ENCODE data around the gene SIK3. TPM values are rescaled to one million over a fixed set of nuclear protein-coding genes. Genes with fewer than 3 reads are reported as not detected.

The SIK3 gene
- total RNA-seq, 1 donor from 2014 or later = 38.4 TPM

- Mint-ChIP-seq H3K27ac (no peak overlapping the region), H3K36me3 (ENCODE audit: low read depth) (no peaks in the 10 kb centered on the region), H3K4me3 (no peak overlapping the region), H3K27me3 (peaks cover 31% of the 10 kb centered on the region), H3K9me3 (no peaks in the 10 kb centered on the region), H3K4me1 (peaks cover 3% of the 10 kb centered on the region)
- DNase-seq = no peak
- intact Hi-C loops (cut with micrococcal nuclease) = no loop called here
Measured at GRCh38 chr11:116797816-116798215, 300.4 kb downstream of the SIK3 start.

- peaks cover 4% of the 10 kb centered on the region for H3K4me1 Mint-ChIP-seq
Measured at GRCh38 chr11:116796548-116796947, 301.7 kb downstream of the SIK3 start.

GRCh38 chr11:116794851-116795250 lies 303.4 kb downstream of the SIK3 start:
- Mint-ChIP-seq H3K9me3 (no peaks in the 10 kb centered on the region), H3K27me3 (peaks cover 19% of the 10 kb centered on the region), H3K4me1 (peaks cover 10% of the 10 kb centered on the region), H3K36me3 (ENCODE audit: low read depth) (no peaks in the 10 kb centered on the region), H3K4me3 (no peak overlapping the region), H3K27ac (no peak overlapping the region)
- DNase-seq = no peak
- intact Hi-C loops (cut with micrococcal nuclease) = no loop called here

More at GRCh38 chr11:116796548-116796947, 301.7 kb downstream of the SIK3 start:
- Mint-ChIP-seq H3K27ac (no peak overlapping the region), H3K9me3 (no peaks in the 10 kb centered on the region), H3K4me3 (no peak overlapping the region), H3K36me3 (ENCODE audit: low read depth) (no peaks in the 10 kb centered on the region), H3K27me3 (peaks cover 24% of the 10 kb centered on the region)
- DNase-seq = no peak
- intact Hi-C loops (cut with micrococcal nuclease) = no loop called here

- H3K4me3 Mint-ChIP-seq = no peak overlapping the region
- intact Hi-C loops (cut with micrococcal nuclease) = no loop called here
- no peak for DNase-seq
- H3K9me3 Mint-ChIP-seq = no peaks in the 10 kb centered on the region
- peaks cover 8% of the 10 kb centered on the region for H3K27me3 Mint-ChIP-seq
- H3K4me1 Mint-ChIP-seq = peaks cover 10% of the 10 kb centered on the region
- H3K36me3 Mint-ChIP-seq (ENCODE audit: low read depth) = no peaks in the 10 kb centered on the region
- H3K27ac Mint-ChIP-seq = no peak overlapping the region
Measured at GRCh38 chr11:116793772-116794097, 304.5 kb downstream of the SIK3 start.

Other genes starting within 250 kb of the SIK3 start
- gene PAFAH1B2, start 45.9 kb upstream of the SIK3 start, total RNA-seq = 79.8 and 81.0 TPM in 2 replicates
- gene SIDT2, start 80.3 kb upstream of the SIK3 start, total RNA-seq = 23.9 and 29.1 TPM in 2 replicates
- gene TAGLN, start 100.9 kb upstream of the SIK3 start, total RNA-seq = 2.7 and 3.8 TPM in 2 replicates
- 160 and 165 TPM in 2 replicates for gene PCSK7, start 133.6 kb upstream of the SIK3 start, total RNA-seq
- gene RNF214, start 134.2 kb upstream of the SIK3 start, total RNA-seq = 22.0 and 23.2 TPM in 2 replicates
- gene BACE1-AS, start 192.9 kb upstream of the SIK3 start, total RNA-seq = 5.5 and 5.8 TPM in 2 replicates
- gene BACE1, start 217.8 kb upstream of the SIK3 start, total RNA-seq = 0.33 and 0.40 TPM in 2 replicates
- gene CEP164, start 229.4 kb upstream of the SIK3 start, total RNA-seq = 39.0 and 40.1 TPM in 2 replicates

All from activated CD4-positive, alpha-beta T cell treated with anti-CD3 and anti-CD28 coated beads, Interleukin-2, amount 10 ng/mL, durations not matched to agents 24 days and 14 days (primary cell).